GM21717 (cell line): ENCODE data around the gene ARHGAP33.

Source experiments
- ATAC-seq: cut with Tn5 transposase; IDR thresholded peaks from one replicate; pipeline ENCODE4 v1.9.1; 2021; ENCODE audit warnings: mild to moderate bottlenecking, moderate library complexity; ENCODE audit not compliant: unreplicated experiment

Gene ARHGAP33

DNA sequence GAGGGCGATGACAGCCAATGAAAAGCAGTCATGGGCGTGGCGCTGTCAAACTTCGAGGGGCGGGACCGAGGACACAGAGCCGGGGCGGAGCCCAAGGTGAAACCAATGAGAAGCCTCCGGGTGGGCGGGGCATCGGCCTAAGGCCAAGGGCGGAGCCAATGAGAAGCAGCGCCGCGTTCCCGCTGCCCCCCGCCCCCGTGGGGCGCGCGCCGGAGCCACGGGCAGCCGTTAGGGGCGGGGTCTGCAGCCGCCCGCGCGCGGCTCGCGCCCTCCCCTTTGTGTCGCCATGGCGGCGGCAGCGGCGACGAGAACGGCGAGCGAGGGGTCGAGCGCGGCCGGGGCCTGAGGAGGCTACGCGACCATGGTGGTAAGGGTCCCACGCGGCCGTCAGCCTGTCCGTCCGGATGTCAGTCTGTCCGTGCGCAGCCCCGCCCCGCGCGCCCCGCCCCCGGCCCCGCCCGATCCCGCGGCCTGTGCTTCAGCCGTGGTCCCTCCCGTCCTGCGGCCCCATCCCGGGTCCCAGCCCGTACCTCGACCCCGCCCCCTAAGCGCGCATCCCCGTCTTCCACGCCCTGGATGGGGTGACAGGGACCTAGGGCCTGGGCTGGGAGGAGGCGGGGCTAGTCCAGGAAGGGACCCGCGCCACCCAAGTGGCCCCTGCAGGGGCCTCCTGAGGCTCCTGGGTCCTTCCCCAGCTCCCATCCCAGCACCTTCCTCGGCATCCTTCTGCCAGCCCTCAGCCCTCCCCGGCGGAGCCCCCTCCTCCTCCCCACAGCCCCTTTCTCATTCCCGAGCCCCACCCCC is at the start of gene ARHGAP33:
Gene ARHGAP33, plus strand, starts transcription at position 267 of the 804 bp plus-strand sequence. Its CDS starts 95 bp downstream, at position 362.
- peak; percentile 75 for ATAC-seq

DNA sequence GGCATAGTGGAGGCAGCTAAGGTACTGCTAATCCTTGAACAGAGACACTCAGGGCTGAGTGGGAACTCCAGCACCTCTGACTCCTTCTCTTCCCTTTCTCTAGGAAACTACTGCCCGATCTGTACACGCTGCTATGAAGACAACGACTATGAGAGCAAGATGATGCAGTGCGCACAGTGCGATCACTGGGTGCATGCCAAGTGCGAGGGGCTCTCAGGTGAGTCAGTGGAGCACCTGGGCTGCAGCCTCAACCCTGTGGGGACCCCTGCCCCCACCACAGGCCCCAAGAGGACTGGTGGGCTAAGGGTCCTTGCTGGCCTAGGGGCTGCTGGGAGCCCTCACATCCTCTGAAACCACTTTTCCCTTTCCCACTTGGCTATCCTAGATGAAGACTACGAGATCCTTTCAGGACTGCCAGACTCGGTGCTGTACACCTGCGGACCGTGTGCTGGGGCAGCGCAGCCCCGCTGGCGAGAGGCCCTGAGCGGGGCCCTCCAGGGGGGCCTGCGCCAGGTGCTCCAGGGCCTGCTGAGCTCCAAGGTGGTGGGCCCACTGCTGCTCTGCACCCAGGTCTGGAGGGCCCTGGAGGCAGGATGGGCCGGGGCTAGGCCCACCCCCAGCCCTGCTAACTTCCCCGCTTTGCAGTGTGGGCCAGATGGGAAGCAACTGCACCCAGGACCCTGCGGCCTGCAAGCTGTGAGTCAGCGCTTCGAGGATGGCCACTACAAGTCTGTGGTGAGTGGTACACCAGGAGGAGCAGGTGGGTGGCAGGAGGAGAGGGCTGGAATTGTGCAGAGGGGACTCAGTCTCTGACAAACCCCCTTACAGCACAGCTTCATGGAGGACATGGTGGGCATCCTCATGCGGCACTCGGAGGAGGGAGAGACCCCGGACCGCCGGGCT is 48.1 kb upstream of the ARHGAP33 start:
- ATAC-seq, result no peak

DNA sequence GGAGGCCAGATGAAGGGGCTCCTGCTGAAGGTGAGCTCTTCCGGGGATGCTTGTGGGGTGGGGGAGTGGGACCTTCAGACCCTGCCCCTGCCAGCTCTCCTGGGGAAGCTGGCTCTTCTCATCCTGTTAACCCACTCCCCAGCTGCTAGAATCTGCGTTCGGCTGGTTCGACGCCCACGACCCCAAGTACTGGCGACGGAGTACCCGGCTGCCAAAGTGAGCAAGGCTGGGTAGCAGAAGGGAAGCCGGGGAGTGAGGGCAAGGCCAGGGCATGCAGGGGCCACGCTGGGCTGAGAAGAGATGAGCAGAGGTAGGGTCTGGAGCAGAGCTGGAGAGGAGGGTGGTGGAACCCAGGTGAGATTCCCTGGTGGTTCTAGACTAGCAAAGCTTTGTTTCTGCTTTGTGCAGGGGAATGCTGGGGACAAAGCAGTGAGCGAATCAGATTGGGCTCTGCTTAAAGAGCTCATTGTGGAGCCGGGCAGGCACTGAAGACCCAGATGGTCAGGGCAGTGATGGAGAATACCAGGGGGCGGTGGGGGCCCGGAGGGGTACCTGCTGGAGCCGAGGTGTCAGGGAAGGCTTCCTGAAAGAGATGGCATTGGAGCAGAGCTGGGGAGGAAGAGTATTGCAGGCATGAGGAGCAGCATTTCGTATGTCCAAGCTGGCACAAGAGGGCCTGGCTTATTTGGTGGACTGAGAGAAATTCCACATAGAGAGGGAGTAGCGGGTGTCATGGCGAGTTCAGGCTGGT is 47.2 kb upstream of the ARHGAP33 start:
- ATAC-seq, result no peak

DNA sequence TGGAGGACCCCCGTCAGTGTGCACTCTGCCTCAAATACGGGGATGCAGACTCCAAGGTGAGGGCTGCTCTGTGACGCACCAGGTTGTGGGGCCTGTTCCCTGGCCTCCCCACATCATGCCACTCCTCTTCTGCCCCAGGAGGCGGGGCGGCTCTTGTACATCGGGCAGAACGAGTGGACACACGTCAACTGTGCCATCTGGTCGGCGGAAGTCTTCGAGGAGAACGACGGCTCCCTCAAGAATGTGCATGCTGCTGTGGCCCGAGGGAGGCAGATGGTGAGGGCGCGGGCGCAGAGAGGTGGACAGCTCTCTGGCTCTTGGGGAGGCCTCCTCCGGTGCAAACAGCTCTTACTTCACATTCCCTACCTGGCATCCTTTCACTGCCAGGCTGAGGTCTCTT is 46.3 kb upstream of the ARHGAP33 start:
- no peak for ATAC-seq

- no peak for ATAC-seq
Observed at GRCh38 chr19:35729763-35730162, 45.6 kb upstream of the ARHGAP33 start.

DNA sequence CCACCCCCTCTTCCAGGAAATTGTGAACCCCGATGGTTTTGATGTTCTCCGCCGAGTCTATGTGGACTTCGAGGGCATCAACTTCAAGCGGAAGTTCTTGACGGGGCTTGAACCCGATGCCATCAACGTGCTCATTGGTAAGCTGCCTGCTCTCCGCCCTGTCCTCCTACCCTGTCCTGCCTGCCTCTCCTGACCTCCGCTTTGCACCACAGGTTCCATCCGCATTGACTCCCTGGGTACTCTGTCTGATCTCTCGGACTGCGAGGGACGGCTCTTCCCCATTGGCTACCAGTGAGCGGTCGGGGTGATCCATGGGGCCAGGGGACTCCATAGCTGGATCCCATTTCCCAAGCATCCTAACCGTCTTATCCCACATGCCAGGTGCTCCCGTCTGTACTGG is 45.0 kb upstream of the ARHGAP33 start:
- ATAC-seq, result no peak

DNA sequence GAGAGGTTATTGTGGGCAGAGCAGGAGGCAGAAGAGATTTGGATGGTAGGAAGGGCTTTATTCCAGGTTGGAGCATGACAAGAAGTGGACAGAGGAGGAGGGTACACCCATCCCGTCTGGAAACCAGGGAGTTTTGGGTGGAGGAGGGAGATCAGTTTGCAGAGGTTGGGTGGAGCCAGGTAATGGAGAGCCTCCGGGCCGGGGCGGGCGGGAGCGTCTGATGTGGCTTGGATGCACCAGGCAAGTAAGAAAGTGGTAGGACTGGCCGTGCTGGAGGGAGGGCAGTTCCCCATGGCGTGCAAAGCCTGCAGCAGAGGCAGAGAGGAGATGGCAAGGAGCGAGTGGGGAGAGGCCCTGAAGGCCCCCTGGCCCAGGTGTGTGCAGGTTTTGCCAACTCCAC is 44.0 kb upstream of the ARHGAP33 start:
- ATAC-seq, result no peak

- no peak for ATAC-seq
Observed at GRCh38 chr19:35731779-35732405, 43.5 kb upstream of the ARHGAP33 start.

GRCh38 chr19:35732540-35733179 is 42.7 kb upstream of the ARHGAP33 start:
- ATAC-seq, result no peak

- ATAC-seq, result no peak
Observed at GRCh38 chr19:35733180-35734125, 41.9 kb upstream of the ARHGAP33 start.

- no peak for ATAC-seq
Observed at GRCh38 chr19:35734273-35734672, 41.1 kb upstream of the ARHGAP33 start.

GRCh38 chr19:35734889-35735288 is 40.5 kb upstream of the ARHGAP33 start:
- no peak for ATAC-seq

GRCh38 chr19:35736913-35737886 is 38.2 kb upstream of the ARHGAP33 start:
- ATAC-seq, result no peak

- no peak for ATAC-seq
Observed at GRCh38 chr19:35738021-35738886, 37.1 kb upstream of the ARHGAP33 start.

- no peak for ATAC-seq
Observed at GRCh38 chr19:35738887-35739229, 36.5 kb upstream of the ARHGAP33 start.

DNA sequence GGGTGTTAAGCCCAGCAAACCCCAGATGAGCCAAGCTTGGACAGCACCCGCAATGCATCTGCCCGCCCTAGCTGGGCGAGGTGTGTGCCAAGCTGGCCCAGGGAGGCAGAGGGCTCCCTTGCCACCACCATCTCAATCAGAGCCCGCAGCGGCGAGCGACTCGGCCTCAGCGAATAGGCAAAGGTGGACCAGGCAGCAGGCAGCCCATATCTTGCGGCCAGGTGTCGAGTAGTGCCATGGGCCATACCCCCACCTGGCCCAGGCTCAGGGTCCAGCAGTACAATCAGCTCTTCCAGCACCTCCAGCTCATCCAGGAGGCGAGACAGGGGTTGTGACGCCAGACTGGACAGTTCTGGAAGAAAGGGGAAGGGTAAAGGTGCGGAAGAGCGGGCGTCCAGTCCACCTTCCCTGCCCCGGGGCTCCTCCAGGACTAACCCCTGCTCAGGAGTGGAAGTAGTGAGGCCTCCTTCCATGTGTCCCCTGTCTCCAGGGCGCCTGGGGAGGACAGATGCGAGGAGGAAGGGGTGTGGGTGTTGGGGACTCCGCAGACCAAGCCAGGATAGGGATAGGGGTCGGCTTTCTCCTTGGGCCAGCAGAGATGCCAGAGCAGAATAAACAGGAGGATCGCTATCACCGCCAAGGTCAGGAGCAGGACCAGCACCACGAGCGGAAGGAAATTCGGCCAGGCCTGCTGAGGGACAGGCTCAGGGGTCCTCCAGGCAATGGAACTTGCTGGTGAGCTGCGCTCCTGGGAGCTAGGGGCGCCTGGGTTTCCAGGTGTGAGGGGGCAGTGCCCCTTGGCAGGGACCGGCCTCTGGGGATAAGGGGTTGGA is 35.9 kb upstream of the ARHGAP33 start:
- no peak for ATAC-seq
